GM18951 (cell line): Measurements from ENCODE around the gene RBMS3.

Experiments used
- POLR2A ChIP-seq: IDR thresholded peaks from 4 replicates; pipeline ENCODE4 v1.6.1; 2011; ENCODE audit warnings: mild to moderate bottlenecking; ENCODE audit not compliant: insufficient read length, insufficient read depth; ENCODE audit errors: extremely low read depth
- in situ Hi-C: fragments of 300-500 bp; cut with MboI; formaldehyde crosslinking; loops from one replicate; pipeline ENCODE4 v1.12.0; 2022; ENCODE audit warnings: low sequenced_read_pairs, mixed read lengths, inconsistent platforms; ENCODE audit not compliant: unreplicated experiment

RBMS3 gene

DNA sequence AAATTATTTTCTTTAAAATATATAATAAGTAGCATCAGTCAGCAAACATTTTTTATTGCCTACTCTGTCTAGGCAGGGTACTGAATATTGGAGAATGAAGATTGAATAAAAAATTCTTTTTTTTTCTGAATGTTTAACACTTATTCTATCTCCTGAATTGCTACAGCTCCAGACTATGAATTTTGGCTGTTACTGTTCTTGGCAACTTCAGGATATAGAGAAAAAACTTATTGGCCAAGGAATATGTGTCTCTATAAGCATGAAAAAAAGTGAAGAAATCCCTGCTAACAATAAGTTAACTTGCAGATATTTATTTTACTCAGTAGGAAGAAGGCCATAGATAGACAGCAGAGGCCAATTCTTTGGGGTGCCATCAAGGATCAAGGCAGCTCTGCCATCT is 309.6 kb downstream of the RBMS3 start:
- no peak for TF ChIP-seq POLR2A
- in situ Hi-C loops: no loop called here

DNA sequence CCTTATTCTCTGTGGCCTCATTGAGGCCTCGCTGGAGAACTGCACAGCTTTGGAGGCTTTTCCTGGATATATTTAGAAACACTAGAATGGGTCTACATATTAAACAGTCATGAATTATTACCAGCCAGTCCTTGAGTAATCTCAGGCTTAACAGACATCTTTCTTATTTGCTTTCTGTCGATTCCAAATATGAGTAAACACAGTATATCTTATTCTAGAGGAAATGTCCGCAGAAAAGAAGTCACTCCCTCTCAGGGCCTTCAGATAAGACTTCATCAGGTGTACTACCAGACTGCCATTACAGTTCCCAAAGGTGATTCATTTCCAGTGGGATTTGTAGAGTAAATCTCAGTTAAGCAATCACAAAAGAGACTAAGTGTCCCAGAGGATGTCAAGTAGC is 310.7 kb downstream of the RBMS3 start:
- in situ Hi-C loops: no loop called here
- TF ChIP-seq POLR2A: no peak

DNA sequence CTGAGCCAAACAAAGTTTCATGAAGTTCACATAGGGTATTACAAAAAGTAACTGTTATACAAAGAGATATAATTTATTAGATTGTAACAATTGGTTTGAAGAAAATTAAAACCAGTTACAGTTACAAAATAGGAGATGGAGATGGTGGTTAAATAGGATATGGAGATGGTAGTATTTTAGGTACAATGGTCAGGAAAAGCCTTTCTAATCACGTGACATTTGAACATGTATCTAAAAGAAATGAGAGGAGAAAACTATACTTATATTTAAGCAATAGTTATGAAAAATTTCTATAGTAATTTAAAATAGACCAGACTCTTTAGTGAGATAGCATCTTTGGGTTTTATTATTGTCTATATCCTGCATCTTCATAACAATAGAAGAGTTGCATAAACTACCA is 312.9 kb downstream of the RBMS3 start:
- no peak for TF ChIP-seq POLR2A
- in situ Hi-C loops: no loop called here

DNA sequence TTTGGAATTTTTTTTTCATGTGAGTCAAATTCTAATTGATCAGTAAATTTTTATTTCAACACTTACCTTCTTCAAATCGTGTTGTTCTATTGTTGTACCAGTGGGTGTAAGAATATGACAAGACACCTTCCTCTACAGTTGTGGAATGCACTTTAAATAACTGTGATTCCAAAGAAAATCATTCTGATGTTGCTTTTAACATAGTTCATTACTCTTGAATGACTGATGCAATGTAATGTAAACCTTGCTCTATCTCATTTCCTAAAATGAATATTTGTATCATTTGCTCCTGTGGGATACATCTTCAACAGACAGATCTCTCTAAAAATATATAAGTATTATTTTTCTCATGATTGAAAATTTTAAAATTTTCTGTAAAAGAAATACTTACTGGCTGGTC is 313.4 kb downstream of the RBMS3 start:
- TF ChIP-seq POLR2A: no peak
- in situ Hi-C loops: no loop called here

DNA sequence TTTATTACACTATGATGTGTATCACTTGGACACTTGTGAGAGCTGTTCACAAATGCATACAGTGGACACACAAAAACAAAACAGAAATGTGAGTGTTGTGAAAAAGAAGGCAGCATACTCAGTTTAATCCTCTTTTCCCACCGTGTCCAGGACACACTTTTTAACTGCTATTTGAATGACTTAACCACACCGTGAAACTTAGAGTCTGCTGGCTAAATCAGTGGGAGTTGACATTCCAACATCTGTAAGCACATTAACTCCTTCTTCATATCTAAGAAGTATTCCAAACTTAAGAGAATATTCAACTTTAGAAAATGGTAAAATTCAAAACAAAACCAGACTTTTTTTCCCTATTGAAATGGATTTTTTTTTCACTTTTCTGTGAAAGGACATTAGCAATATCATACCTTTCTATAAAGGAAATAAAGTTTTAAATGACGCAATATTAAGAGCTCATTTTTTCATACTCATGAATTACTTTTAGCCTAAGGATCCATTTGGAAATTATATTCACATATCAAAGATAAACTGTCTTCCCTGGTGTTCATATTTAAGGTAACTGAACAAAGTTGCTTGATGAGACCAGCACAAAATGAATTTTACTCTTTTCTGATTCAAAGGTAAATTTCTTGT is 316.6 kb downstream of the RBMS3 start:
- no peak for TF ChIP-seq POLR2A
- in situ Hi-C loops: no loop called here

DNA sequence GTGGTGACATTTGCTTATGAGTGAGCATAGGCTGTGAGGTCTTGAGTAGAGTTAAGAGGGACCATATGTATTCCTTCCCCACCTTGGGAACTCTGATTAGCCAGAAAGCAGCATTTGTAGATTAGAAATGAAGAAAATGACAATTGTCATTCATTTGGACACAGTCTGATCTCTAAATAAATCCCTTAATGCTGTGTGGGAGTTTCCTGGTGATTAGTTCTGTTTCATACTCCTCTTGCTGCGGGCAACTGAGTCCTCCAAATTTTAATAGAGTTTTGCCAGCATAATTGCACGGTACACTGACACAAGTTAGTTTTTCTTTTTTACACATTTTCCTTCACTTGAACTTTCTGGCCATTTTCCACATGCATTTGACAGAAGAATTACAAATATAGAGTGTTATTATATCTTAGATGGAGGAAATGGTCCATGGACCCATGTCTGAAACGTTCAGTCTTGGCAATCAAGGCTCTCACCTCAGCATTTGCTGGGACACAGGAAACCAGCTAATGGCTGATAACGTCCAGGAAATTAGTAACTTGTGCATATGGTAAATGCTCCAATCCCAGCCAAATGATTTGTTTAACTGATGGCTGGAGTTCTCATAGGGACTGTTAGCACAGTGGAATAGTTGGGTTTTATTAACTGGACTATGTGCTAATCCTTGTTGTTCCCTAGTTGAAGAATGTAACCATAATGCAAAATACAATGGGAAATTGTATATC is 321.2 kb downstream of the RBMS3 start:
- in situ Hi-C loops: no loop called here
- TF ChIP-seq POLR2A: no peak

DNA sequence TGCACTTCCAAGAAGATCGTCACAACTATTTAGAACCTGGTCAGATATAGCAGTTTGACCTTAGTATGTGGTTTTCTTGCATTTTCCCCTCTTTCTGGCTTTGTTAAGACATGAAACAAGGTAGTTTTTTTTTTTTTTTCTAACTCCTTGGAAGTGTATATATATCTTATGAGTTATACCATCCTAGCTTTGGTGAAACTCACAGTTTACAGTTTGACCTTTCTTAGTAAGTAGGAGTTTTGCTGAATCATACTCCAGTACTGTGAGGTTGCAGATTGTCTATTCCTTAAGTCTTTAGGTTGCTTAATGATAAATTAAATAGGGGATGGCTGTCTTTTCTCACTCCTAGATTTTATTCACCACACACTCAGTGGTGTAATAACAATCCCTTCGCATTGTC is 325.0 kb downstream of the RBMS3 start:
- TF ChIP-seq POLR2A: no peak
- in situ Hi-C loops: no loop called here

DNA sequence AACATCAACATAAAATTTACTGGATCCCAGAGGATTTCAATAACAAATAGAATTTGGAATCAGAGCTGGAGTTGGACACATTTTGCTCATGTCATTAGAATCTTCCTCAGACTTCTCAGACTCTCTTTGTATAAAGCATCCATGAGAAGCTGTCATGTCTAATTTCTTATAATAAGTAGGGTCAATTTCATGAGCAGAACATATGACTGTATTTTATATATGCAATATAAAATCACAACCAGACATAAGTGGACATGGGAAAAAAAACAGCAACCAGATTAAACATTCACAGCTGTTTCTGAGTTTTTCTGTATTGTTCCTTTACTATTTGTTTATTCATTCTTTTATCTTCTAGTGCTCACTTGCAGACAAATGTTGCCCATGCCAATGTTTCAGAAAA is 325.5 kb downstream of the RBMS3 start:
- in situ Hi-C loops: no loop called here
- no peak for TF ChIP-seq POLR2A

DNA sequence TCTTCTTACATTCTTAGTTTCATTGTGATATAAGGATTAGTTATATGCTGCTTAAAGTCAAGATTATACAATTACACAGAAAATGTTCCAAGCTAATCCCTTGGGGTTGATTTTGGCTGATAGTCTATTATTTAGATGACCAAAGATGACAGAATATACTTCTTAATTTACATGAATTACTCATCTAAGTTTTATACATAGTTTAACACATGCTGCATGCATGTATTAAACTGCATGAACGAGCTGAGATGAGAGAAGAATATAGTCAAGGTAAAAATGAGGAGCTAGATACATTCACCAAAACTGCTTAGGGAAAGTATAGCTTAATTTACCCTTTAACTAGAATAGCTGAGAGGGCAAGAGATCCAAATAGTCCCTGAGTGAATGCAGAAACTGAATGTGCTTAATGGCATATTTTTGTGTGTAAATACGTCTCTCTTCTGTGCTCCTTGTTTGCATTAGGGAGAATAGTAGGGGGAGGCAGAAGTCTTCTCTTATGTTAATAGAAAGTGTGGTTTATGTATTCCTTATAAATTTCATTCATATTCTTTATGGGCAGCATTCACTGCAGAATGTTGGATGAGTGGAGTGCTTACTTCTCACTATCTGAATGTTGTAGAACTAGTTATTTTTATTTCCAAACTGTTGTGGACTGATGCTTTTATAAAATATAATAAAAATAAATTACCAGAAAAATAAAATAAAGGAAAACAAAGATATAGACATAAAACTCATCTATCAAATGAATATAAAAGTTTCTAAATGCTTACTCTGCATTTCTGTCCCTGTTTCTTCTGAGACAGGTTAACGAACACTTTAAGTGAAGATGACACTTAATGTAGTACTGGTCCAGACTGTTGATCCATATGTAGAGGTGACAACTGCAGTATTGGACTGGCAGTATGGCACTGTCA is 327.8 kb downstream of the RBMS3 start:
- TF ChIP-seq POLR2A: no peak
- in situ Hi-C loops: no loop called here

DNA sequence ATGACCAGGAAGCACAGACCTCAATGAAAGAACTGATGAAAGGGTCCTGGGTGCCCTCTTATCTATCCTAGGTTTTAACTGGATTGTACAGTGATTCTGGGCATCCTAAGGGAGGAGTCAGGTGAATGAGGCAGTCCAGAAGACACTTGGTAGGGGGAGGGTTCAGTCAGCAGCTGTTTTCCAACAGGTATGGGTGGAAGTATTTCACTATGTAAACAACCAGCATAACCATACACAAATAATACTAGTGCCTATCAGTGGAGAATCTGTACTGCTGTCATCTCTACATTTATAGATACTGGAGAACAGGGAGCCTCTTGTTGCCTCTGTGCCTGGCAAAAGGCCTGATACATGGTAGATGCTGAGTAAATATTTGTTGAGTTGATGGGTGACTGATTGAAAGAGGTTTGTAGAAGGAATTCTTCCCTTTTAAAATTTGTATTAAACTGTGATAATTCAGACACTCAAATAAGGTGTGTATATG is 328.5 kb downstream of the RBMS3 start:
- in situ Hi-C loops: no loop called here

DNA sequence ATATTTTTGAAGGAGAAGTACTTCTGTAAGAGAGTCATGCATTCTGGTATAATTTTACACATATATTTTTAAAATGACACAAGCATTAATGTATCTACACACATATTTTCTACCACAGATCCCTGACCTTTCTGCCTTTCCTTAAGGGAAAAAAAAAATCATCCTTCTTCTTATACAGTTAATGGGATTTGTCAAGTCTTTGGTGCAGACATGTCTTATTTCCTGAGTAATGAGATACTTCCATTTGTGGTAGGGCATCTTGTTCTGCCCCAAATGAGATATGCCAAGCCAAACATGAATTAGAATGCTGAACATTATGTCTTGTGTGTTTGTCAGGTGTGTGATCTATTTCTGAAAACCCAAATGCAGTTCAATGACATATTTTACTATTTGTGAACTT is 329.9 kb downstream of the RBMS3 start:
- in situ Hi-C loops: no loop called here
- TF ChIP-seq POLR2A: no peak

More for the DNA sequence above, 328.5 kb downstream of the RBMS3 start:
- no peak for TF ChIP-seq POLR2A

DNA sequence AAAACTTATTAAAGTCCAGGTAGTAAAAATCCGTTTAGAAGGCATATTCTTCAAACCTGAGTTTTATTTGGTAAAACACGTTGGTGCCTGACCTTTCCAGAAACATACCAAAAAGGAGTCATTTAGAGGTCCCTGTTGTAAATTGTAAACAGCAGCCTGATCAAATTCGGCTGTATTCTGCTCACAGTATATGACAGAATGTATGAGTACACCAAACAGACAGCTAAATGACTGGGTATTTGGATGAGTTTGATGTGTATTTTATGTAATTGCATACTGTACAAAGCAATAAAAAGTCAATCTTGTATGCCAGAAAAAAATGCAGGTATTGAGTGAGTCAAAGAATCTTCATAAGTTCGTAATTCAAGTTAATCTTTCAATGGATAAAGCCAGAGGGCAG is 330.4 kb downstream of the RBMS3 start:
- in situ Hi-C loops: no loop called here
- no peak for TF ChIP-seq POLR2A

DNA sequence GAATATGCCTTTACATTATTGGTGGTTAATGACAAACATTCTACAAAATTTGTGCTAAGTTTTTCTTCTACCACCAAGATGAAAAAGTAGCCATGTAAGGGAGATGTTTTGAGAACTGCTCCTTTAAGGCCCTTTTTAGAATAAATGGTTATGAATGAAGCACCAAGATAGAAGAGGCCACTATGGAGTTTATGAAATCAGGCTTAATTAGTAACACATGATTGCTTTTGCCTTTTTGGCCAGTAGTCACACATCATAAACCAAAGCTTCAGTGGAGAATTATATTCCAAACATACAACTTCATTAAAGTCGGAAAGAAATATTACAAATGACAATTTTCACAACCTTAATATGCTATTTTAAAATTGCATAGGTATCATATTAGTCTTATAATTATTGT is 331.7 kb downstream of the RBMS3 start:
- TF ChIP-seq POLR2A: no peak
- in situ Hi-C loops: no loop called here
